Motor neuron (in vitro differentiated cells): ENCODE results near the gene TAF15. TPM values are rescaled to one million over a fixed set of nuclear protein-coding genes. Genes with fewer than 3 reads are reported as not detected.

Source experiments
- ATAC-seq, 8 experiments: fragments of 200-7000 bp; cut with Tn5 transposase; replicated peaks in 6 of 8; 2 replicates each; pipeline ENCODE4 v1.8.0; 2021; ENCODE audit warnings: mild to moderate bottlenecking in 8 of 8, moderate library complexity in 8 of 8
- H3K27ac ChIP-seq, 2 donors: fragments of 250-450 bp; sonication (Bioruptor Pico); 2 replicates each; pipeline ENCODE4 v1.9.0; 2021; ENCODE audit warnings: antibody characterized with exemption in 2 of 2, mild to moderate bottlenecking in 2 of 2, moderate library complexity in 1 of 2
- H3K4me1 ChIP-seq, 2 donors: fragments of 250-450 bp; sonication (Bioruptor Pico); replicated peaks in 1 of 2; 2 replicates each; pipeline ENCODE4 v1.6.1; 2021; ENCODE audit warnings: antibody characterized with exemption in 2 of 2, mild to moderate bottlenecking in 2 of 2, moderate library complexity in 1 of 2
- H3K4me3 ChIP-seq, 5 donors: fragments of 250-450 bp; sonication (Bioruptor Pico); 2 replicates each; pipeline ENCODE4 v1.9.0; 2021; ENCODE audit warnings: antibody characterized with exemption in 5 of 5, mild to moderate bottlenecking in 5 of 5, moderate library complexity in 4 of 5
- WGBS, 10 experiments: fragments of 450-650 bp; shearing (Covaris generic); methylation state at CpG; one replicate each; pipeline ENCODE4 v1.0.0; 2022; 5-methylcytosine and 5-hydroxymethylcytosine counted together
- in situ Hi-C, 9 experiments: fragments of 400-800 bp; cut with MboI; loops; one replicate each; pipeline ENCODE4 v1.15.0; 2021; ENCODE audit warnings: low sequenced_read_pairs in 9 of 9, low pct_unique_long_range_greater_than_20kb in 2 of 9; ENCODE audit not compliant: unreplicated experiment in 9 of 9
- total RNA-seq, 8 experiments: library from RNA; unstranded; fragments of 300-600 nt; gene quantifications; 2 replicates each; pipeline versions ENCODE4 v1.2.3 to v1.2.4, GENCODE V29; 2022

The TAF15 gene
- total RNA-seq, result 100 to 1,000 TPM in 2 of 8 experiments, 10 to 100 TPM in 6; 40.6 to 190 (median 53.7) TPM

- WGBS, 10 experiments, result 0 to 3% (median 1%) methylated on average over 3 to 33 of the region's 71 CpGs; no CpG with 5 or more reads in 1 of the 10 experiments
- in situ Hi-C loops, result loop anchor here in 1 of 9 experiments (25.0 kb wide), 1 partner anchor 103 kb away; no protein-coding TSS in a partner anchor
- Histone ChIP-seq H3K27ac (peak within 1 kb of the TSS; percentile 95 to 99), H3K4me3 (peak within 1 kb of the TSS; percentile 77 to 95 (median 92)), H3K4me1 (peaks cover 11 to 12% of the 10 kb centered on the region in 2 donors)
- ATAC-seq, result peak; percentile 88 to 98 (median 96)
These were observed at the start of gene TAF15 for GRCh38 chr17:35808962-35809854. TAF15 (plus strand) TSS chr17:35809484; CDS start chr17:35809570, 86 bp downstream.

- H3K27ac ChIP-seq, result no peak within 1 kb of the TSS
- H3K4me1 ChIP-seq, result peaks cover 3 to 13% of the 10 kb centered on the region in 2 donors
- ATAC-seq, result no peak
- WGBS, 10 experiments, result 40 to 100% (median 78%) methylated on average over 1 of the region's 1 CpG; no CpG with 5 or more reads in 7 of the 10 experiments
- in situ Hi-C loops, result no loop called here
- no peak within 1 kb of the TSS for H3K4me3 ChIP-seq
These were observed 48.7 kb upstream of the TAF15 start, which contains the start of gene C17orf50 for GRCh38 chr17:35760587-35760986. C17orf50 (plus strand) TSS chr17:35760887; CDS start chr17:35760942, 55 bp downstream.

GRCh38 chr17:35761601-35762000 lies 47.7 kb upstream of the TAF15 start:
- ATAC-seq, result no peak
- Histone ChIP-seq H3K4me3 (no peak overlapping the region), H3K27ac (no peak overlapping the region), H3K4me1 (peaks cover 6 to 21% of the 10 kb centered on the region in 2 donors)
- WGBS, 10 experiments, result 47 to 94% (median 86%) methylated on average over 1 to 5 of the region's 5 CpGs; no CpG with 5 or more reads in 2 of the 10 experiments
- in situ Hi-C loops, result no loop called here

- in situ Hi-C loops, result no loop called here
- Histone ChIP-seq H3K4me1 (peaks cover 6 to 24% of the 10 kb centered on the region in 2 donors), H3K4me3 (peak overlapping the region; percentile 22 to 41 (median 26)), H3K27ac (peak overlapping the region in 1 of 2 donors; percentile 81)
- 0 to 100% (median 51%) methylated on average over 1 to 12 of the region's 17 CpGs; no CpG with 5 or more reads in 1 of the 10 experiments for WGBS, 10 experiments
- ATAC-seq, result no peak
These were observed 45.5 kb upstream of the TAF15 start for GRCh38 chr17:35763767-35764122.

- Histone ChIP-seq H3K4me3 (peak overlapping the region; percentile 22 to 41 (median 26)), H3K4me1 (peaks cover 6 to 24% of the 10 kb centered on the region in 2 donors), H3K27ac (peak overlapping the region; percentile 47 to 81)
- 0 to 80% (median 25%) methylated on average over 1 to 9 of the region's 75 CpGs; no CpG with 5 or more reads in 5 of the 10 experiments for WGBS, 10 experiments
- in situ Hi-C loops, result no loop called here
- peak; percentile 91 to 98 (median 96) for ATAC-seq
These were observed 44.9 kb upstream of the TAF15 start for GRCh38 chr17:35764123-35764991.

GRCh38 chr17:35765086-35765710 lies 44.1 kb upstream of the TAF15 start:
- peak overlapping the region in 1 of 2 donors; percentile 81 for H3K27ac ChIP-seq
- H3K4me3 ChIP-seq, result no peak overlapping the region
- WGBS, 10 experiments, result 38 to 90% (median 60%) methylated on average over 1 to 6 of the region's 11 CpGs; no CpG with 5 or more reads in 4 of the 10 experiments
- no peak for ATAC-seq
- in situ Hi-C loops, result no loop called here
- H3K4me1 ChIP-seq, result peaks cover 6 to 24% of the 10 kb centered on the region in 2 donors

GRCh38 chr17:35765756-35766488 lies 43.4 kb upstream of the TAF15 start:
- peak overlapping the region; percentile 18 to 81 for H3K27ac ChIP-seq
- WGBS, 10 experiments, result 16 to 66% (median 31%) methylated on average over 1 to 5 of the region's 8 CpGs; no CpG with 5 or more reads in 3 of the 10 experiments
- in situ Hi-C loops, result no loop called here

GRCh38 chr17:35766489-35766877 lies 42.8 kb upstream of the TAF15 start:
- in situ Hi-C loops, result no loop called here
- no peak for ATAC-seq
- WGBS, 10 experiments, result 68 to 100% methylated on average over 1 to 4 of the region's 24 CpGs; no CpG with 5 or more reads in 8 of the 10 experiments
- no peak overlapping the region for H3K4me3 ChIP-seq
- peaks cover 6 to 24% of the 10 kb centered on the region in 2 donors for H3K4me1 ChIP-seq
- H3K27ac ChIP-seq, result no peak overlapping the region

More at GRCh38 chr17:35765756-35766488, 43.4 kb upstream of the TAF15 start:
- Histone ChIP-seq H3K4me1 (peaks cover 6 to 24% of the 10 kb centered on the region in 2 donors), H3K4me3 (no peak overlapping the region)
- no peak for ATAC-seq

- in situ Hi-C loops, result no loop called here
- Histone ChIP-seq H3K27ac (no peak overlapping the region), H3K4me3 (no peak overlapping the region), H3K4me1 (peaks cover 6 to 24% of the 10 kb centered on the region in 2 donors)
- ATAC-seq, result no peak
- 6 to 100% (median 50%) methylated on average over 2 to 5 of the region's 7 CpGs; no CpG with 5 or more reads in 2 of the 10 experiments for WGBS, 10 experiments
These were observed 42.3 kb upstream of the TAF15 start for GRCh38 chr17:35766903-35767510.

GRCh38 chr17:35768797-35769196 lies 40.5 kb upstream of the TAF15 start:
- no peak for ATAC-seq
- Histone ChIP-seq H3K27ac (no peak overlapping the region), H3K4me1 (peaks cover 6 to 41% of the 10 kb centered on the region in 2 donors), H3K4me3 (no peak overlapping the region)
- in situ Hi-C loops, result no loop called here
- 60 to 100% (median 100%) methylated on average over 1 of the region's 2 CpGs; no CpG with 5 or more reads in 3 of the 10 experiments for WGBS, 10 experiments

- WGBS, 10 experiments, result 89 to 97% (median 95%) methylated on average over 6 to 26 of the region's 48 CpGs; no CpG with 5 or more reads in 6 of the 10 experiments
- in situ Hi-C loops, result no loop called here
- no peak for ATAC-seq
- Histone ChIP-seq H3K4me3 (no peak overlapping the region), H3K4me1 (peaks cover 12 to 47% of the 10 kb centered on the region in 2 donors), H3K27ac (no peak overlapping the region)
These were observed 39.3 kb upstream of the TAF15 start for GRCh38 chr17:35769895-35770486.
